ENCODE data around the gene BMI1. TPM values are rescaled to one million over a fixed set of nuclear protein-coding genes. Genes with fewer than 3 reads are reported as not detected.
A peak's percentile ranks its signal among the peaks of the same experiment; 100 is the strongest.

The BMI1 gene
- total and polyA plus RNA-seq, 2 donors (not counting 1 experiment from before 2014, with no cell fraction given): 30.6 to 41.6 TPM

DNA sequence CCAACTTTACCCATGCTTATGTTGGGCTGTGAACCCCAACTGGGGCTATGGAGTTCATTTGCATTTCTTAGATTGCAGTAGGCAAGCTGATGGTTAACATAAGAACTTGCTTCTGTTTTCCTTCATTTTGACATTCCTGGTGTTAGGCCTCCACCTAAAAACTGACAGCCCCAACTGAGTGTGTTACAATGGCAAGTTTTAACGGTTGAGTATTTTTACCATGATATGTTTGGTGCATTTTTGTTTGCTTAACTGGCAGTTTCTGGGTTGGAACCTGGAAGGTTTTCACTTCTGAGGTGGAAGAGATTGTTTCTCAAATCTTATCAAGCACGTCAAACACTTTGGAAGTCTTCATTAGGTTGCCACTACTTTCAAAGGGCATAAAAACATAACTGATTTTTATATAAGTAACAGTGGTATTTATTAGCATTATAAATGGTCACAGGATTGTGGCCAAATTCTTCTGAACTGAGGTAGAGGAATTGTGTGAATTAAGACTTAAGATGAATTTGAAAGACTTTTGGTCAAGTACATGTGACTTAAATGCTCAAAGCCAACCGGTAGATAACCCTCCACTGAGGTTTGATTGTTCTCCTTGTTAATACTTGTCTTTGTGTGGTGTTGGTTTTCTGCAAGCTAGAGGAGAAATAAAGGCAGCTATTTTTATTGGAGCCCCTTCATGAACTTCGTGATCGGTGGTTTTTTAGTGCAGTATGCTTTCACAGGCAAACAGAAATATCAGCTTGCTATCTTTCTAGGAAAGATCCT, 2.8 kb downstream of the BMI1 start:
- Histone ChIP-seq H3K9me3 (ENCODE audit: control insufficient read depth, insufficient read depth, low read depth, low read length) (no peaks in the 10 kb centered on the region), H3K9ac (ENCODE audit: insufficient read depth, low read length) (no peak overlapping the region), H3K79me2 (ENCODE audit: control insufficient read depth, insufficient read depth, low read length) (peaks cover 4% of the 10 kb centered on the region), H2AFZ (ENCODE audit: low read length) (no peak overlapping the region), H3K36me3 (ENCODE audit: control insufficient read depth, insufficient read depth, low read length) (no peaks in the 10 kb centered on the region), H3K4me1 (ENCODE audit: control insufficient read depth, extremely low read depth, insufficient read depth, low read length) (no peaks in the 10 kb centered on the region), H3K27me3 (ENCODE audit: control insufficient read depth, insufficient read depth, low read length) (peaks cover 20% of the 10 kb centered on the region), H3K4me2 (ENCODE audit: extremely low read depth, insufficient read depth, low read length) (no peak overlapping the region), H3K27ac (ENCODE audit: insufficient read depth, low read length) (no peak overlapping the region), H4K20me1 (ENCODE audit: control insufficient read depth, extremely low read depth, insufficient read depth, low read length) (peaks cover 3% of the 10 kb centered on the region), H3K4me3 (replicated peaks in 1 of 4; ENCODE audit: control extremely low read depth in 1 of 4, insufficient read depth in 1 of 4, low read depth in 3 of 4, low read length in 4 of 4) (no peak overlapping the region)
- DNase-seq (ENCODE audit: low read depth in 2 of 2): no peak
- TF ChIP-seq, protein P1, sequence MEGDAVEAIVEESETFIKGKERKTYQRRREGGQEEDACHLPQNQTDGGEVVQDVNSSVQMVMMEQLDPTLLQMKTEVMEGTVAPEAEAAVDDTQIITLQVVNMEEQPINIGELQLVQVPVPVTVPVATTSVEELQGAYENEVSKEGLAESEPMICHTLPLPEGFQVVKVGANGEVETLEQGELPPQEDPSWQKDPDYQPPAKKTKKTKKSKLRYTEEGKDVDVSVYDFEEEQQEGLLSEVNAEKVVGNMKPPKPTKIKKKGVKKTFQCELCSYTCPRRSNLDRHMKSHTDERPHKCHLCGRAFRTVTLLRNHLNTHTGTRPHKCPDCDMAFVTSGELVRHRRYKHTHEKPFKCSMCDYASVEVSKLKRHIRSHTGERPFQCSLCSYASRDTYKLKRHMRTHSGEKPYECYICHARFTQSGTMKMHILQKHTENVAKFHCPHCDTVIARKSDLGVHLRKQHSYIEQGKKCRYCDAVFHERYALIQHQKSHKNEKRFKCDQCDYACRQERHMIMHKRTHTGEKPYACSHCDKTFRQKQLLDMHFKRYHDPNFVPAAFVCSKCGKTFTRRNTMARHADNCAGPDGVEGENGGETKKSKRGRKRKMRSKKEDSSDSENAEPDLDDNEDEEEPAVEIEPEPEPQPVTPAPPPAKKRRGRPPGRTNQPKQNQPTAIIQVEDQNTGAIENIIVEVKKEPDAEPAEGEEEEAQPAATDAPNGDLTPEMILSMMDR (conservative IDR thresholded peaks at IDR 0.05 in 1 of 2, IDR thresholded peaks at IDR 0.05 in 1 of 2; ENCODE audit: low read depth in 1 of 2, low read length in 2 of 2): no peak
- TF ChIP-seq EZH2 (IDR thresholded peaks at IDR 0.05; ENCODE audit: low read length, missing control alignments): peak; percentile 3

DNA sequence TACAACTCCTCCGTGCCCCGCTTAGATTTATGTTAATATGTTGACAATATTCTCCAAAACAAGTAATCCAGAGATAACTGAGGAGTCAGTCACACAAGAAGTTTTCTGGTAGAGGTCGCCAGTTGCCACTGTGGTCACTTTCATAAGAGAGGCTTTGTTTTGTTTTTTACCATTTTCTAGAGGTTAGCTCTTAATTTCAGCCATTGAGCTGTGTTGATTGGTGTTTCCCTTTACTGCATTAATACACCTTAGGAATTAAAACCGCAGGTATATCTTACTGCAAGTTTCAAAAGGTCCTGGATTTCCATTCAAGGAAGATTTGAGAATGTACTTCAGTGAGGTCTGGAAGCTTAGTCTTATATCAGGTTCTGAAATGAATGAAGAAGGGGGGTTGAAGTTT, 3.5 kb downstream of the BMI1 start:
- TF ChIP-seq, protein P1 (conservative IDR thresholded peaks at IDR 0.05 in 1 of 2, IDR thresholded peaks at IDR 0.05 in 1 of 2; ENCODE audit: low read depth in 1 of 2, low read length in 2 of 2): no peak
- TF ChIP-seq EZH2 (IDR thresholded peaks at IDR 0.05; ENCODE audit: low read length, missing control alignments): no peak
- no peak overlapping the region for H3K27ac ChIP-seq (ENCODE audit: insufficient read depth, low read length)
- no peaks in the 10 kb centered on the region for H3K9me3 ChIP-seq (ENCODE audit: control insufficient read depth, insufficient read depth, low read depth, low read length)
- H3K36me3 ChIP-seq (ENCODE audit: control insufficient read depth, insufficient read depth, low read length): peaks cover 3% of the 10 kb centered on the region
- no peak overlapping the region for H2AFZ ChIP-seq (ENCODE audit: low read length)
- no peak for DNase-seq (ENCODE audit: low read depth in 2 of 2)
- H3K4me1 ChIP-seq (ENCODE audit: control insufficient read depth, extremely low read depth, insufficient read depth, low read length): no peaks in the 10 kb centered on the region
- H3K4me3 ChIP-seq (replicated peaks in 1 of 4; ENCODE audit: control extremely low read depth in 1 of 4, insufficient read depth in 1 of 4, low read depth in 3 of 4, low read length in 4 of 4): peak overlapping the region in 1 of 4 experiments; percentile 73
- H3K79me2 ChIP-seq (ENCODE audit: control insufficient read depth, insufficient read depth, low read length): peaks cover 4% of the 10 kb centered on the region
- peaks cover 3% of the 10 kb centered on the region for H4K20me1 ChIP-seq (ENCODE audit: control insufficient read depth, extremely low read depth, insufficient read depth, low read length)
- H3K27me3 ChIP-seq (ENCODE audit: control insufficient read depth, insufficient read depth, low read length): peaks cover 20% of the 10 kb centered on the region
- no peak overlapping the region for H3K9ac ChIP-seq (ENCODE audit: insufficient read depth, low read length)
- peak overlapping the region; percentile 64 for H3K4me2 ChIP-seq (ENCODE audit: extremely low read depth, insufficient read depth, low read length)

DNA sequence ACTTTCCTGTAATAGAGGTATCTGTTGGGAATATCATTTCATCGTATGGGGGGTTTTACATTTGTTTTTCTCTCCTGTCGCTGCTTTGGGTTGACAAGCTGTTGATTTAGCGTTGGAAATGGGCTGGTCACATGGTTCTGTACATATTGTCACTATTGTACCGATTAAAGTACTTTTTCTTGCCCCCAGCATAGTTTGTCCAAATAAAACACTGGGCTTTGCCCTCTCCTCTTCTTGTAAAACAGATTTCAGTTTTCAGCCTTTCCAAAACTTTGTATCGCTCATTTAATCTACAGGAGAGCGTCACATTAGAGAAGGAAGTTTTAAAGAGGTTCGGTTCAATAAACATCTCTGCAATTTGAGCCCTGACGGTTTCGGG, 4.0 kb downstream of the BMI1 start:
- DNase-seq (ENCODE audit: low read depth in 2 of 2): no peak
- peaks cover 20% of the 10 kb centered on the region for H3K27me3 ChIP-seq (ENCODE audit: control insufficient read depth, insufficient read depth, low read length)
- peak overlapping the region; percentile 47 to 73 (median 60) for H3K4me3 ChIP-seq (replicated peaks in 1 of 4; ENCODE audit: control extremely low read depth in 1 of 4, insufficient read depth in 1 of 4, low read depth in 3 of 4, low read length in 4 of 4)
- H3K79me2 ChIP-seq (ENCODE audit: control insufficient read depth, insufficient read depth, low read length): peaks cover 4% of the 10 kb centered on the region
- H3K9me3 ChIP-seq (ENCODE audit: control insufficient read depth, insufficient read depth, low read depth, low read length): no peaks in the 10 kb centered on the region
- no peak overlapping the region for H3K27ac ChIP-seq (ENCODE audit: insufficient read depth, low read length)
- peak overlapping the region; percentile 64 for H3K4me2 ChIP-seq (ENCODE audit: extremely low read depth, insufficient read depth, low read length)
- H3K9ac ChIP-seq (ENCODE audit: insufficient read depth, low read length): no peak overlapping the region
- H2AFZ ChIP-seq (ENCODE audit: low read length): no peak overlapping the region
- H4K20me1 ChIP-seq (ENCODE audit: control insufficient read depth, extremely low read depth, insufficient read depth, low read length): peaks cover 3% of the 10 kb centered on the region
- peaks cover 3% of the 10 kb centered on the region for H3K36me3 ChIP-seq (ENCODE audit: control insufficient read depth, insufficient read depth, low read length)
- TF ChIP-seq, protein P1 (conservative IDR thresholded peaks at IDR 0.05 in 1 of 2, IDR thresholded peaks at IDR 0.05 in 1 of 2; ENCODE audit: low read depth in 1 of 2, low read length in 2 of 2): no peak
- no peak for TF ChIP-seq EZH2 (IDR thresholded peaks at IDR 0.05; ENCODE audit: low read length, missing control alignments)
- no peaks in the 10 kb centered on the region for H3K4me1 ChIP-seq (ENCODE audit: control insufficient read depth, extremely low read depth, insufficient read depth, low read length)
